NCI-H2196 treated with DMSO at 0.1 percent for 48 hours (cell line): ENCODE results near the gene SH2D4B.

Source experiments
- DNase-seq: peaks from one replicate; lab custom pipeline; 2025; ENCODE audit not compliant: unreplicated experiment; lab: John Stamatoyannopoulos, UW

The SH2D4B gene

GRCh38 chr10:80630324-80630723 is 92.6 kb downstream of the SH2D4B start:
- DNase-seq = no peak

DNA sequence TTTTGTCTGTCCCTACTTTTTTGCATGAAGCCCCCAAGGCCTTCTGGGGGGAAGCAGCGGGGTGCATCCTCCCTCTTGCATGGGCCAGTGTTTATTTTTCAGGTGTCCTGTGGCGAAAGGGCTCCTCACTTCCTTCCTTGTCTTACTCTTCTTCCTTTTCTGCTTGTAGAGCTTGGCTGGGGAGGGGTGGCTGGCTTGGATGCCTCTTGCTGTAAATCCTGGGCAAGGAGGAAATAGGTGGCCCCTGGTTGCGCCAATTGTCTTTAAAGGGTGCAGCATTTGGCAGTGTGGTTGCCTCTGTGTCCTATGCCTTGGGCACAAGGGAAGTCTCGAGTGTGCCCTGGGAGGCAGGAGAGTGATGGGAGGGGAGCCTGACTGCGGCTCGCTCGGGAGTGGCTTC is 95.0 kb downstream of the SH2D4B start:
- DNase-seq = no peak

GRCh38 chr10:80633383-80633860 is 95.7 kb downstream of the SH2D4B start:
- DNase-seq = no peak

DNA sequence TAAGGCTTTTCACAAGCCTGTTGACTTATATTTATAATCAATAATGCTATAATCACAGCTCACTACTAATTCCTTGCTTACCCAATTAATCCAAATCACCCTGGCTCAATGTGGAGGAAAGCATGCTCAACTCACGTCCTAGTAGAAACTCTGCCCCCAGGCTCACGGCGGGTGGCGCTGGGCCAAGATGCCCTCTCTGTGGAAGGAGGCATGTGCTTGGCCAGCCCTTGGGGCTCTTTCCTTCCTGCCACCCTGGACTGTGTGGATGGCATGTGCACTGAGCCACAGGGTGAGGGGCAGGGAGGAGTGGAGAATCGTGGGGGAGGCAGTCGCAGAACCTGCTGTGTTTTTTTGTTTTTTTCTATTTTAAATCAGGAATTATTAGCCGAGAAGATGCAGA is 96.2 kb downstream of the SH2D4B start:
- no peak for DNase-seq

DNA sequence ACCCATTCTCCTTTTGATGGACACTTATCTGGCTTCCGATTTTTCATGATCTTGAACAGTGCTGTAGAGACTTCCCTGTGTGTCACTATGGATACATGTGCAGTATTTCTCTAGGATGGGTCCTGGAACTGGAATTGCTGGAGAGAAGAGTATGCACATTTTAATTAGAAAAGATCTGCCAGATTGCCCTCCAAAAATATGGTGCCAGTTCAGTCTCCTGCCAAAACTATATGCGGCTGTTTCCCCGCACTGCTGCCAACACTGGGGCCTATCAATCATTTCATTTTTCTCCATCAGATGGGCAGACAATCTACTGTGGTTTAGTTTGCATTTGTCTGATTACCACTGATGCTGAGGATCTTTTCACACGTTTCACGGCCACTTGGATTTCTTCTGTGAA is 105.0 kb downstream of the SH2D4B start:
- no peak for DNase-seq

GRCh38 chr10:80646366-80646765 is 108.7 kb downstream of the SH2D4B start:
- no peak for DNase-seq

DNA sequence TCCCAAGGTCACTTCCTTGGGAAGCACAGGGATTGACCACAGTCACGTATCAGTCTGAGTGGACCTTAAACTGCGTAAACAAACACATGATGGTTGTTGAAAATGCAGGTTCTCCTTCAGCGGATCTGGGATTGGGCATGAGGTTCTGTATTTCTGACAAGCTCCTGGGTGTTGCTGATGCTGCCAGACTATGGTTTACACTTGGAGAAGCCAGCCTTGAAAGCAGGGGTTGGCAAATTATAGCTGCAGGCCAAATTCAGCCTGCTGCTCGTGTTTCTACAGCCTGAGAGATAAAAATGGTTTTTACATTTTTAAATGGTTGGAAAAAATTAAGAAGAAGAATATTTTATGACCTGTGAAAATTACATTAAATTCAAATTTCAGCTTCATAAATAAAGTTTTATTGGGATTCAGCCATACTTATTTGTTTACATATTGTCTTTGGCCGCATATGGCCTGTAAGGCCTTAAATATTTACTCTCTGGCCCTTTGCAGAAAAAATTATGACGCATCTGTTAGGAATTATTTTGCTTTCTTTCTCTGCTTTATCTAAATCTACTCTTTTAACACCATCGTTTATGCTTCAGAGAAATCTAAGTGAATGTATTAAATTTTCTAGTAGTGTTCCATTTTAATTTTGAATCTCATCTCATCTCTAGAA is 109.6 kb downstream of the SH2D4B start:
- no peak for DNase-seq

- no peak for DNase-seq
Observed at GRCh38 chr10:80648106-80648505, 110.4 kb downstream of the SH2D4B start.

DNA sequence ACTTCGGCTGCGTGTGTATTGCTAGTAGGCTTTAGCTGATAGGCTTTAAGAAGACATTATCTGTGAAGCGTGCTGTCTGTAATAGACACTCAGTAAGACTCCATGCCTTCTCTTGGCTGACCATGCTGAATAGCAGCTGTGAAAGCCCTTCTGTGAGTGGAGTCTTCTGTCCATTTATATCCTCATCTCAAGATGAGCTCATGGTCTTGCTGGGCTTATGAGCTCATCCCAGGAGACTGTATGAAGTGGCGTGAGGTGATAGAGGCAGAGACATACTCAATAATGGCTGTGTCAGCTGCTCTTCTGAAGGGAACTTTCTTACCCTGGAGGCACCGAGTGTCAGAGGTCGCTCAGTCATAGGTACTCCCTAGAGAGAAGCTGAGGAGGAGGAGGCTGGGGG is 111.5 kb downstream of the SH2D4B start:
- no peak for DNase-seq

DNA sequence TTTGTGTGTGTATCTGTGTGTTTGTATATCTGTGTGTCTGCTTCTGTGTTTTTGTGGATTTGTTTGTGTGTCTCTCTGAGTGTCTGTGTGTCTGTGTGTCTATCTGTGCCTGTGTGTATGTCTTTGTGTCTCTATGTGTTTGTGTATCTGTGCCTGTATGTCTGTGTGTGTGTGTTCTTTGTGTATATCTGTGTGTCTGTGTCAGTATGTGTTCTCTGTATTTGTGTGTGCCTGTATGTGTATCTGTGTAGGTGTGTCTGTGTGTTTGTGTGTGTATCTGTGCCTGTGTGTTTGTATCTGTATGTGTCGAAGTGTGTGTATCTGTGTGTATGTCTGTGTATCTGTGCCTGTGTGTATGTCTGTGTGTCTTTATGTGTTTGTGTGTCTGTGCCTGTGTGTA is 118.2 kb downstream of the SH2D4B start:
- DNase-seq = no peak

DNA sequence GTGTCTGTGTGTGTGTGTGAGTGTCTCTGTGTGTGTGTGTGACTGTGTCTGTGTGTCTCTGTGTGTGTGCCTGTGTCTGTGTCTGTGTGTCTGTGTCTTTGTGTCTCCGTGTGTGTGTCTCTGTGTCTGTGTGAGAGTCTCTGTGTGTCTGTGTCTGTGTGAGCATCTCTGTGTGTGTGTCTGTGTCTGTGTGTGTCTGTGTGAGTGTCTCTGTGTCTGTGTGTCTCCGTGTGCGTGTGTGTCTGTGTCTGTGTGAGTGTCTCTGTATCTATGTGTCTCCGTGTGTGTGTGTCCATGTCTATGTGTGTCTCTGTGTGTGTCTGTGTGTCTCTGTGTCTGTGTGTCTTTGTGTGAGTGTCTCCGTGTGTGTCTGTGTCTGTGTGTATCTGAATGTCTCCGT is 120.4 kb downstream of the SH2D4B start:
- no peak for DNase-seq

- no peak for DNase-seq
Observed at GRCh38 chr10:80659289-80659688, 121.6 kb downstream of the SH2D4B start.

GRCh38 chr10:80660266-80660665 is 122.6 kb downstream of the SH2D4B start:
- no peak for DNase-seq

DNA sequence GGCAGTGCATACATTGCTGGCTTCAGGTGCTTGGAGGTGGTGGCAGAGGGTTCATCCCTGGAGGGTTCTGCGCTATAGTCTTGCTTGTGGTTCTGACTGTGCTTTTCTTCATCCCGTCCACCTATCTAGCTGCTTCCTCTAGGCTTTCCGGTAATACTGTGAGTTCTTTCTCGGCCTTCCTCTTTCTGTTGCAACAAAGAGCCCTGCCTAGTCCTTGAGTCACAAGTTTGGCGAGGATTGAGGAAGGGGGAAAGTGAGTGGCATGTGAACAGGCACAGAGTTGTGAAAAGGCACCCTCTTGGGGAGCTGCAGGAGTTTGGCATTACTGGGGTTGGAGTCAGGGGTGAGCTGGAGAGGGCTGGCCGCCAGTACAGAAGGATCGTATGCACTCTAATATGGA is 123.0 kb downstream of the SH2D4B start:
- DNase-seq = no peak

GRCh38 chr10:80661526-80661925 is 123.8 kb downstream of the SH2D4B start:
- DNase-seq = no peak

- DNase-seq = peak; percentile 2
Observed at GRCh38 chr10:80662429-80663261, 124.9 kb downstream of the SH2D4B start.

DNA sequence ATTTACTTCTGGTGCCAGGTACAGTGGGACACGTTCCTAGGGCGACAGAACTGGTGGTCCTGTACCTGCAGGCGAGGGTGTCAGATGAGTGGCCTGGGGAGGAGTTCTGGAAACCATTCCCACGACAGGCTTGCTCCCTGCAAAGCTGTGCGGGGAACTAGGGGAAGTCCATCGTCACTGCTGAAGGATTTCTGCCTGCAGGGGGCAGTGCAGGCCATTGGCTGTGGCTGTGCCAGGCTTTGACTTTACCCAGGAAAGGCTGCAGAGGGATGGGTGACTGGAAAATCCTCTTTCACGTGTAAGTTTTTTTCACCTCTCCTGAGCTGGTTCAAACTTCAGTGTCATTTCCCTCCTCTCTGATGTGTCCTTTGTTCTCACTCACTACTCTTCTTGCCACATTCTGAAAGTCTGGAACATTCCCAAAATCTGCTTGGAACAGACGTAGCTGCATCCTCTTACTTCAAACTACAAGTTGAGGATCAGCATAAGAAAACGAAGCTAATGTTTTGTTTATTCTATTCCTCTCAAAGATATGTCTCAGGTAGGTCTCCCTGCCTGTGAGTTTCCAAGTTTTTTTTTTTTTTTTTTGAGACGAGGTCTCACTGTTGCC is 126.5 kb downstream of the SH2D4B start:
- DNase-seq = peak; percentile 5

DNA sequence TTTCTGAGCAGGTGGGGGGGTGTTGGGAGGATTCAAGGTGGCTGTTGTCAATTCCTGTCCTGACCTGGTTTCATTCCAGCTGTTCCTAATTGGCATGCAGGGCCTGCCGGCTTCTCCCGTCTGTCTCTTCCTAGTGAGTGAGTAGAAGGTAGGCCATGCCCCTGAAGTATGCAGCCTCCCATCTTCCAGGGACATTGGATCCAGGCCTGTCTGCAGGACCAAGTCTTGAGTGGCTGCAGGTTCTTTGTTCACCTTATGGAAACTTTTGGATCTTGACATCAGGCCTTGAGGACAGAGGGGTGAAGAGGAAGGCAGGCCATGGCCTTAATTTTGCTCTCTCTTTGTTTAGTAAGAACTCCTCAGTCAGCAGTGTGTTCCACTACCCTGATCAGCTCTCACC is 131.8 kb downstream of the SH2D4B start:
- DNase-seq = no peak

GRCh38 chr10:80670774-80671173 is 133.1 kb downstream of the SH2D4B start:
- no peak for DNase-seq

DNA sequence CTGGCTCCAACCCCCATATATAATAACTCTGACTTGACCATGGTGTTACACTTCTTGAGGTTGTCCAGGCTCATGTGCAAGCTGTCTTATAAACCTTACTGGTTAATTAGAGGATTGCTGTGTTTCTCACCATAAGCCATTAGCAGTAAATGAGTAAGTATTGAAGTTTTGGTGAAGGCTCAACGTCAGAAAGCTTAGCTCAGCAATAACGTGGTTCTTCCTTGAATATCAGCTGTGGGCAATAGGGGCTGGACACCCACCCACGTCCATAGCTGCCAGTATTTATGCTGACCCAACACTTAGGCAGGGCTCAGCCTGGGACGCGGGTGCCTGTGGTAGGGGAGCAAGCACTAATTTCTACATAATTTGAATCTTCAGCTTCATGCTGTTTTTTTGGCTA is 134.1 kb downstream of the SH2D4B start:
- DNase-seq = no peak

- no peak for DNase-seq
Observed at GRCh38 chr10:80672613-80673012, 134.9 kb downstream of the SH2D4B start.

- DNase-seq = no peak
Observed at GRCh38 chr10:80674809-80675208, 137.1 kb downstream of the SH2D4B start.
